BJ (cell line): ENCODE measurements around the gene TCERG1. TPM values are rescaled to one million over a fixed set of nuclear protein-coding genes. Genes with fewer than 3 reads are reported as not detected.
A peak's percentile ranks its signal among the peaks of the same experiment; 100 is the strongest.

ENCODE experiments used
- CTCF ChIA-PET: fragments of 350-600 bp; formaldehyde crosslinking; extraction: SDS; loops from one replicate; lab custom pipeline; 2021; ENCODE audit warnings: antibody characterized with exemption, inconsistent platforms; lab: Yijun Ruan, JAX
- POLR2A ChIA-PET: fragments of 300-600 bp; sonication (Branson Sonifier 250); formaldehyde crosslinking; extraction: SDS; loops from one replicate; lab custom pipeline; 2021; ENCODE audit warnings: antibody characterized with exemption; lab: Charles Lee
- DNase-seq: peaks from one replicate; pipeline ENCODE4 v3.0.0-alpha.2; 2011; ENCODE audit warnings: low read depth
- H3K27me3 ChIP-seq: 2 replicates; pipeline ENCODE4 v1.6.0; 2011; ENCODE audit warnings: low read length; ENCODE audit not compliant: control insufficient read depth, insufficient read depth
- H3K36me3 ChIP-seq: 2 replicates; pipeline ENCODE4 v1.5.1; 2011; ENCODE audit warnings: low read length; ENCODE audit not compliant: control insufficient read depth, insufficient read depth
- H3K4me3 ChIP-seq: 2 replicates; pipeline ENCODE4 v1.5.1; 2011; ENCODE audit warnings: low read depth, mild to moderate bottlenecking, control low read depth, low read length
- polyA plus RNA-seq: library from polyadenylated mRNA; depleted of rRNA; stranded (reverse); fragments of >200 nt; gene quantifications from 2 replicates; pipeline ENCODE4 v1.2.3, GENCODE V29; 2011
- TF ChIP-seq, protein P1 (sequence below): IDR thresholded peaks from 2 replicates; pipeline ENCODE4 v1.5.1; 2011; ENCODE audit warnings: low read depth, mild to moderate bottlenecking, control low read depth, inconsistent platforms, low read length, moderate library complexity; ENCODE audit not compliant: insufficient read depth

Gene TCERG1
- polyA plus RNA-seq, 1 experiment: 35.9 TPM

GRCh38 chr5:146440870-146441495 is 6.2 kb upstream of the TCERG1 start:
- CTCF ChIA-PET: interaction anchor here (1.4 kb wide), 1 partner anchor 14 kb away, joined by 7 read pairs; no protein-coding TSS in a partner anchor

GRCh38 chr5:146441896-146442295 is 5.2 kb upstream of the TCERG1 start:
- no peak for DNase-seq
- CTCF ChIA-PET: interaction anchor here (1.3 kb wide), 1 partner anchor 16 kb away, joined by 3 read pairs; no protein-coding TSS in a partner anchor

More at GRCh38 chr5:146440870-146441495, 6.2 kb upstream of the TCERG1 start:
- Histone ChIP-seq H3K27me3 (no peaks in the 10 kb centered on the region; the same call in 1 of the 2 replicates), H3K36me3 (no peaks in the 10 kb centered on the region), H3K4me3 (no peak overlapping the region)
- TF ChIP-seq, protein P1, sequence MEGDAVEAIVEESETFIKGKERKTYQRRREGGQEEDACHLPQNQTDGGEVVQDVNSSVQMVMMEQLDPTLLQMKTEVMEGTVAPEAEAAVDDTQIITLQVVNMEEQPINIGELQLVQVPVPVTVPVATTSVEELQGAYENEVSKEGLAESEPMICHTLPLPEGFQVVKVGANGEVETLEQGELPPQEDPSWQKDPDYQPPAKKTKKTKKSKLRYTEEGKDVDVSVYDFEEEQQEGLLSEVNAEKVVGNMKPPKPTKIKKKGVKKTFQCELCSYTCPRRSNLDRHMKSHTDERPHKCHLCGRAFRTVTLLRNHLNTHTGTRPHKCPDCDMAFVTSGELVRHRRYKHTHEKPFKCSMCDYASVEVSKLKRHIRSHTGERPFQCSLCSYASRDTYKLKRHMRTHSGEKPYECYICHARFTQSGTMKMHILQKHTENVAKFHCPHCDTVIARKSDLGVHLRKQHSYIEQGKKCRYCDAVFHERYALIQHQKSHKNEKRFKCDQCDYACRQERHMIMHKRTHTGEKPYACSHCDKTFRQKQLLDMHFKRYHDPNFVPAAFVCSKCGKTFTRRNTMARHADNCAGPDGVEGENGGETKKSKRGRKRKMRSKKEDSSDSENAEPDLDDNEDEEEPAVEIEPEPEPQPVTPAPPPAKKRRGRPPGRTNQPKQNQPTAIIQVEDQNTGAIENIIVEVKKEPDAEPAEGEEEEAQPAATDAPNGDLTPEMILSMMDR: no peak
- DNase-seq: no peak
- POLR2A ChIA-PET: no interaction called here

GRCh38 chr5:146447734-146448380 is 724 bp downstream of the TCERG1 start:
- ChIA-PET CTCF (interaction anchor here (1.3 to 1.4 kb wide), 2 partner anchors 11 to 20 kb away, joined by 3 to 5 read pairs; no protein-coding TSS in a partner anchor), POLR2A (no interaction called here)
- H3K27me3 ChIP-seq: no peaks in the 10 kb centered on the region
- TF ChIP-seq, protein P1: no peak
- H3K4me3 ChIP-seq: peak overlapping the region; percentile 99
- no peak for DNase-seq
- no peaks in the 10 kb centered on the region for H3K36me3 ChIP-seq

More at GRCh38 chr5:146441896-146442295, 5.2 kb upstream of the TCERG1 start:
- Histone ChIP-seq H3K4me3 (no peak overlapping the region), H3K27me3 (no peaks in the 10 kb centered on the region; the same call in 1 of the 2 replicates), H3K36me3 (no peaks in the 10 kb centered on the region)
- TF ChIP-seq, protein P1: no peak
- POLR2A ChIA-PET: no interaction called here

GRCh38 chr5:146448783-146449519 is 1.8 kb downstream of the TCERG1 start:
- CTCF ChIA-PET: interaction anchor here (1.3 to 1.8 kb wide), 2 partner anchors 10 to 12 kb away, joined by 3 to 6 read pairs; no protein-coding TSS in a partner anchor
- TF ChIP-seq, protein P1: no peak
- Histone ChIP-seq H3K36me3 (no peaks in the 10 kb centered on the region), H3K27me3 (no peaks in the 10 kb centered on the region), H3K4me3 (no peak overlapping the region; the same call in 1 of the 2 replicates)
- POLR2A ChIA-PET: no interaction called here
- no peak for DNase-seq
